ENCODE data around the gene RGPD8.
"Not testable (repeated sequence)": the region's sequence is repeated elsewhere in the genome, so short reads cannot be mapped to it uniquely, and the experiment has no call there.

Gene RGPD8

DNA sequence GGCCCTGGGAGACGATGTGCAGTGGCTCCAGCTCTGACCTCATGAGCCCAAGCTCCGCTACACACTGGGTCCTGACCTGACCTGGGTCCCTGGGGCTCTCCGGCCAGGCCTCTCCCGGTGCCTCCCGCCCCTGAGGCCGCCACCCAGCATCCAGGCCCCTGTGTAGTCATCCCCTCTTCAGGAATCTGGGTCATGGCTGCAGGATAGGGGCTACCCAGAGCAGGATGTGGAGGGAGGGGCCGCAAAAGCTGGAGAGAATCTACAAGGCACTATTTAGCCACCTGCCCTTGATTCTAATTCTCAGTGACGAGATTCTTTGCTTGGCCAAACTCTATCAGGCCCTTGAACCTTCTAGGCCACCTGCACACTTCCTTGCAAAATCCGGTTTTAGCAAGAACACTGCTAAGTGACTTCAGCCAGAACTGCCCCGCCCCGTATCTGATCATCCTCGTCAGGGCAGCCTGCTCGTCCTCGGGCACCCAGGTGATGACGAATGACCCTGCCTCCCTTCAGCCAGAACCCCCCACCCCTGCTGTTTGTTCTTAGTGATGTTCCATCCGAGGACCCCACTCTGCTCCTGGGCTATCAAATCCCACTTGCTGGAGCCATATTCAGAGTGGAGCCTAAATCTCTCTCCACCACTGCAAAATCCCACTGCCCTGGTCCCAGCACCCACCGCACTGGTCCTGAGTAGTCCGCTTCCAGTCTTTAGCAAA, 2.4 kb upstream of the RGPD8 start:
- not testable (repeated sequence) for DNase-seq (ENCODE audit: low read depth)

- DNase-seq (ENCODE audit: low read depth): not testable (repeated sequence)
Observed at GRCh38 chr2:112434890-112435715, 1.7 kb upstream of the RGPD8 start.

- no peak for DNase-seq (ENCODE audit: low read depth)
Observed at GRCh38 chr2:112433932-112434730, 686 bp upstream of the RGPD8 start.

- DNase-seq (ENCODE audit: low read depth): not testable (repeated sequence)
Observed at GRCh38 chr2:112432735-112433479, 538 bp downstream of the RGPD8 start.

DNA sequence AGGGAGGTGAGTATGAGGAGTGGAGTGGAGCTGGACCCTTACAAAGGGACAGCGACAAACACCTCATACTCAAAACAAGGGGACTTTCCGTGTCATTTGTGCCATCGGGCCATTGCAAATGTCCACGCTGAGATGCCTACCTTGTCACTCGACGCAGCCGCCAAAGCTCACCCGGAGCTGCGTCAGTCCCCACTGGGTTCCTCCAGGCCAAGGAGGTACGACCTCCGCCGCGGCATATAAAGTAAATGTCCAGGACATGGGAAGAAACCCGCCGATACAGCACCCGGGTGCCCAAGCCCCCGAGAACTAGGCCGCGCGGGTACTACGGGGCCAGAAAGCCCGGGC, 1.1 kb downstream of the RGPD8 start:
- DNase-seq (ENCODE audit: low read depth): not testable (repeated sequence)

DNA sequence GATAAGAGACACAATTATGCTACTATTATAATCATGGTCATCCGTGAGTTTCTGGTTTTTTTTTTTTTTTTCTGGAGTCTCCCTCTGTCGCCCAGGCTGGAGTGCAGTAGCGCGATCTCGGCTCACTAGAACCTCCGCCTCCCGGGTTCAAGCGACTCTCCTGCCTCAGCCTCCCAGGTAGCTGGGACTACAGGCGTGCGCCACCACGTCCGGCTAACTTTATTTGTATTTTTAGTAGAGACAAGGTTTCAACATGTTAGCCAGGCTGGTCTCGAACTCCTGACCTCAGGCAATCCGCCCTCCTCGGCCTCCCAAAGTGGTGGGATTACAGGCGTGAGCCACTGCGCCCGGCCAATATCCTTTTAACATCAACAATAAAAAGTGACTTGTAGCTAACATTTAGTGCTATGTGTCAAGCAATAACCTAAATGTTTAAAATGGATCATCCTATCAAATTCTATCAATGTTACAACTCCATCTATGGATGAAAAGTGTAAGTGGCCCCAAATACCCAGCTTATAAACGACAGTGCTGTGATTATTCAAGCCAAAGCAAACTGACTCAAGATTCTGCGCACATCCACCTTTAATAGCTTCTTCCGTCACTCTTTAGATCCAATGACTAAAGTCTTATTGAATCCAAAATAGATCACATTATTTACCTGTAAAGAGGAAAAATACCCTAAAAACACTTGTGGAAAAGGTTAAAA, 1.7 kb downstream of the RGPD8 start:
- DNase-seq (ENCODE audit: low read depth): not testable (repeated sequence)

- not testable (repeated sequence) for DNase-seq (ENCODE audit: low read depth)
Observed at GRCh38 chr2:112424553-112424952, 8.9 kb downstream of the RGPD8 start.

DNA sequence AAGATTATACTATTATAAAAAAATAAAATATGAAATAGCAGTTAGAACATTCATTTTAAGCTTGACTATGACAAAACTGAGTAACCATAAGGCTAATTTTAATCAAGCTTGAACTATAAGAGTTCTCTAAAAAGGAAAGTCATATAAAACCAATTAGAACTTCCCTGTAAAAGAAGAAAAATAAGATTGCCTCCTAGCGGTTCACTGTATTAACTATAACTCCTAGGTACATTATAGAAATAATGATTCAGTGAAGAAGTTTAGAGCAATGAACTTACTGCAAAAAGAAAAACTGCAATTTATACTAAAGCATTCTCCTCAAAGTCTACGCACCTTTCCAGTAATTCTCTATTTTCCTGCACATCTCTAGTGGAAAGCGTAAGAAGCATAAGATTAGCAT, 16.6 kb downstream of the RGPD8 start:
- DNase-seq (ENCODE audit: low read depth): not testable (repeated sequence)

DNA sequence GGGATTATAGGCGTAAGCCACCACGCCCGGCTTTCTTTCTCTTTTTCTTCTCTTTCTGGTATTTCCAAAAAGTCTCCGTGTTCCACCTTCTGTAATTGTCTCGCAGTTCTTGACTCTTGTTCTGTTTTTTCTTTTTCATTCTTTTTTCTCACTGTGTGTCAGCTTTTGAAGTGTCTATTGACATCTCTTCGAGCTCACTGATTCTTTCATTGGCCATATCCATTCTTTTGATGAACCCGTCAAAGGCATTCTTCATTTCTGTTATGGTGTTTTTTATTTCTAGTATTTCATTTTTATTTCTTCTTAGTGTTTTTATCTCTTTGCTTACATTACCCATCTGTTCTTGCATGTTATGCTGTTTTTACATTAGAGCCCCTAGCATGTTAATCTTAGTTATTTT, 73.4 kb downstream of the RGPD8 start:
- not testable (repeated sequence) for DNase-seq (ENCODE audit: low read depth)

DNA sequence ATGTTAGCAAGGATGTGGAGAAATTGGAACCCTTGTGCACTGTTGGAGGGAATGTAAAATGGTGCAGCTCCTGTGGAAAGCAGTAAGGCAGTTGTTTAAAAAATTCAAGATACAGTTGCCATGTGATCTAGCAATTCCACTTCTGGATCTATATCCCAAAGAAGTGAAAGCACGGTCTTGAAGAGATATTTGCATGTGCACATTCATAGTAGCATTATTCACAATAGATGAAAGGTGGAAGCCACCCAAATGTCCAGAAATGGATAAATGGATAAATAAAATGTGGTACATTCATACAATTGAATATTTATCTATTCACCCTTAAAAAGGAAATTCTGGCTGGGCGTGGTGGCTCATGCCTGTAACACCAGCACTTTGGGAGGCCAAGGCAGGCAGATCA, 79.1 kb downstream of the RGPD8 start:
- not testable (repeated sequence) for DNase-seq (ENCODE audit: low read depth)

- not testable (repeated sequence) for DNase-seq (ENCODE audit: low read depth)
Observed at GRCh38 chr2:112352809-112353603, 80.4 kb downstream of the RGPD8 start.

GRCh38 chr2:112352292-112352691, 81.2 kb downstream of the RGPD8 start:
- not testable (repeated sequence) for DNase-seq (ENCODE audit: low read depth)

GRCh38 chr2:112345030-112346027, 88.1 kb downstream of the RGPD8 start:
- no peak for DNase-seq (ENCODE audit: low read depth)

GRCh38 chr2:112343827-112344585, 89.4 kb downstream of the RGPD8 start:
- DNase-seq (ENCODE audit: low read depth): no peak

GRCh38 chr2:112342067-112342550, 91.3 kb downstream of the RGPD8 start:
- DNase-seq (ENCODE audit: low read depth): no peak

DNA sequence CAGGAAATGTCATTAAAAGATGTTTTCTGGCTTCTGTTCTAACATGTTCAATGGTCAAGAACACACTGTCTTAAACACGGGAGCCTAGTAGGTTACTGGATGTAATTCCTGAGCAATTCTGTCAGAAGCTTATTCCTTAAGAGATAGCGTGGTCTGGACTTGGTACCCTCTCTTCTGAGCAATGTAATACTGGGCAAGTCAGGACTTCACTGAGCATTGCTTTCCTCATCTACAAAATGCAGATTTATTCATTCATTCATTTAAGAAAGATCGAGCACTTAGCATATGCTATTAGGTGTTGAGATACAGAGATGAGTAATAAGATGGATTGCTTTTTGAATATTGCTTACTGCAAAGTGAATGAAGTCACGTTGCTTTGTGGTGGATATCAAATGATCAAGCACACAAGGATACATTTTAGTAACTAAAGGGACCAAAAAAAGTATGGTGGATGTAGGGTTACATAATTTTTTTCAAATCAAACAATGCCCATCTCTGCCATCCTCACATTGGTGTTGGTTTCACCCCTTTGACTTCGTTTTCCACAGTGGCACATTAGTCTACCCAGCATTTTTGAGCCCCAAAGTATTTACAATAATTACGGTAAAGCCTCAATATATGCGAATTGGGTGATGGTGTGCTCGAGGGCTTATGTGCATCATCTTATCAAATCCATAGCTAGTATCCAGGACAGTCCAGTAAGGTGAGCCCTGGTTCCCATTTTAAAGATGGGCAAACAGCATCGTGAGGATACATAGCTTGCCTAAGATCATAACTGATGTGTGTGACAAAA, 92.8 kb downstream of the RGPD8 start:
- no peak for DNase-seq (ENCODE audit: low read depth)

GRCh38 chr2:112339986-112340385, 93.5 kb downstream of the RGPD8 start:
- no peak for DNase-seq (ENCODE audit: low read depth)
